HepG2 (cell line): ENCODE measurements around the gene FKBP8. TPM values are rescaled to one million over a fixed set of nuclear protein-coding genes. Genes with fewer than 3 reads are reported as not detected.
A peak's percentile ranks its signal among the peaks of the same experiment; 100 is the strongest.

Source experiments
- CBX1 ChIP-seq: IDR thresholded peaks from one replicate; pipeline ENCODE4 v1.6.1; 2016; ENCODE audit warnings: antibody characterized with exemption, low read depth
- CENPT ChIP-seq: sonication (generic); formaldehyde crosslinking; IDR thresholded peaks from 2 replicates; pipeline ENCODE4 v1.8.0; 2022; ENCODE audit warnings: low read depth, mild to moderate bottlenecking, moderate library complexity, missing genetic modification reagents
- CREBL2 ChIP-seq: sonication (generic); formaldehyde crosslinking; IDR thresholded peaks from 2 replicates; pipeline ENCODE4 v1.8.1; 2023; ENCODE audit warnings: missing genetic modification reagents, mild to moderate bottlenecking, borderline replicate concordance
- EZH2 ChIP-seq: conservative IDR thresholded peaks from 2 replicates; pipeline ENCODE4 v1.6.1; 2012; ENCODE audit warnings: mild to moderate bottlenecking, low read depth, low read length, moderate library complexity
- ISL2 ChIP-seq: sonication (generic); formaldehyde crosslinking; IDR thresholded peaks from 2 replicates; pipeline ENCODE4 v1.5.0; 2020; ENCODE audit warnings: missing genetic modification reagents
- NR2C2 ChIP-seq: sonication (generic); formaldehyde crosslinking; IDR thresholded peaks from 2 replicates; pipeline ENCODE4 v1.4.0; 2020; ENCODE audit warnings: missing genetic modification reagents, mild to moderate bottlenecking, moderate library complexity, borderline replicate concordance
- POGZ ChIP-seq: sonication (generic); formaldehyde crosslinking; IDR thresholded peaks from 2 replicates; pipeline ENCODE4 v1.4.0; 2020; ENCODE audit warnings: mild to moderate bottlenecking, missing genetic modification reagents
- SNAPC2 ChIP-seq: sonication (generic); formaldehyde crosslinking; IDR thresholded peaks from 2 replicates; pipeline ENCODE4 v1.8.1; 2022; ENCODE audit warnings: mild to moderate bottlenecking, missing genetic modification reagents
- SP2 ChIP-seq: sonication (generic); formaldehyde crosslinking; IDR thresholded peaks from 2 replicates; pipeline ENCODE4 v1.5.1; 2020; ENCODE audit warnings: mild to moderate bottlenecking, missing genetic modification reagents
- TCF7L2 ChIP-seq: IDR thresholded peaks from 2 replicates; pipeline ENCODE4 v1.6.1; 2011; ENCODE audit warnings: mild to moderate bottlenecking, low read depth, low read length, moderate library complexity
- TRIM24 ChIP-seq: sonication (generic); formaldehyde crosslinking; IDR thresholded peaks from 2 replicates; pipeline ENCODE4 v1.8.0; 2022; ENCODE audit warnings: mild to moderate bottlenecking, missing genetic modification reagents
- ZBTB40 ChIP-seq, 2 experiments: fragments of 450-650 bp in 1 of 2; sonication (generic) in 1 of 2; formaldehyde crosslinking in 1 of 2; IDR thresholded peaks; 2 replicates each; pipeline versions ENCODE4 v1.6.1 to v1.8.0; 2016 to 2022; ENCODE audit warnings: antibody characterized with exemption in 1 of 2, mild to moderate bottlenecking in 1 of 2, missing genetic modification reagents in 1 of 2
- ZNF546 ChIP-seq: sonication (generic); formaldehyde crosslinking; conservative IDR thresholded peaks from 2 replicates; pipeline ENCODE4 v1.8.1; 2023; ENCODE audit warnings: mild to moderate bottlenecking, missing genetic modification reagents
- ZNF615 ChIP-seq: sonication (generic); formaldehyde crosslinking; IDR thresholded peaks from 2 replicates; pipeline ENCODE4 v1.5.0; 2020; ENCODE audit warnings: mild to moderate bottlenecking, missing genetic modification reagents, borderline replicate concordance
- ZNF704 ChIP-seq: sonication (generic); formaldehyde crosslinking; IDR thresholded peaks from 2 replicates; pipeline ENCODE4 v1.8.1; 2023; ENCODE audit warnings: mild to moderate bottlenecking, inconsistent platforms, moderate library complexity, missing genetic modification reagents, borderline replicate concordance
- ZNF773 ChIP-seq: sonication (generic); formaldehyde crosslinking; IDR thresholded peaks from 2 replicates; pipeline ENCODE4 v1.4.0; 2020; ENCODE audit warnings: missing genetic modification reagents, borderline replicate concordance
- ZNF775 ChIP-seq: sonication (generic); formaldehyde crosslinking; IDR thresholded peaks from 2 replicates; pipeline ENCODE4 v1.4.0; 2020; ENCODE audit warnings: missing genetic modification reagents, mild to moderate bottlenecking, moderate library complexity, borderline replicate concordance
- ZNF790 ChIP-seq: sonication (generic); formaldehyde crosslinking; IDR thresholded peaks from 2 replicates; pipeline ENCODE4 v1.8.0; 2022; ENCODE audit warnings: missing genetic modification reagents, mild to moderate bottlenecking, borderline replicate concordance
- polyA plus RNA-seq, 8 experiments: library from polyadenylated mRNA; depleted of rRNA in 3 of 8; stranded (reverse) in 7 of 8; unstranded in 1 of 8; fragments of >200 nt; fragmentation: Illumina TruSeq in 4 of 8; extraction: Trizol in 4 of 8; gene quantifications; 2 replicates each; pipeline versions ENCODE4 v1.2.1 to v1.2.3, GENCODE V29; 2011 to 2016; ENCODE audit warnings: low read depth in 4 of 8, missing spikeins in 1 of 8, mixed read lengths in 1 of 8; ENCODE audit not compliant: insufficient read depth in 1 of 8
- total RNA-seq, 5 experiments: library from RNA; depleted of rRNA; stranded (reverse); fragments of >200 nt; fragmentation: Illumina TruSeq; extraction: Trizol; gene quantifications; 2 replicates each; pipeline ENCODE4 v1.2.3, GENCODE V29; 2016; ENCODE audit warnings: low read depth in 1 of 5

Gene FKBP8
- total and polyA plus RNA-seq, 2 of the 13 experiments (the other 11 are each of a cell fraction or from before 2014, with no cell fraction given): 81.7 to 93.9 TPM

GRCh38 chr19:18514800-18515682 is 28.3 kb downstream of the FKBP8 start (continued):
- TF ChIP-seq ZBTB40 (IDR thresholded peaks at IDR 0.05) (no peak), ZBTB40 (CRISPR knock-in tag; IDR thresholded peaks at IDR 0.05) (peak; percentile 86; the same call in 1 of the 2 replicates), TRIM24 (CRISPR knock-in tag) (peak; percentile 80; the same call in 1 of the 2 replicates), ZNF704 (CRISPR knock-in tag) (0 out of 2 replicates have a peak, but pooled peaks have one; percentile 30), NR2C2 (CRISPR knock-in tag) (peak; percentile 96), ZNF775 (CRISPR knock-in tag) (peak; percentile 67; the same call in 1 of the 2 replicates), ZNF615 (CRISPR knock-in tag) (peak; percentile 88; the same call in 1 of the 2 replicates), TCF7L2 (peak; percentile 68; the same call in 1 of the 2 replicates), ZNF773 (CRISPR knock-in tag) (no peak), POGZ (peak; percentile 88), ISL2 (CRISPR knock-in tag) (peak; percentile 97), CENPT (CRISPR knock-in tag) (0 out of 2 replicates have a peak, but pooled peaks have one; percentile 45), SP2 (no peak), CBX1 (peak; percentile 32), CREBL2 (CRISPR knock-in tag) (no peak; the same call in 1 of the 2 replicates), SNAPC2 (CRISPR knock-in tag) (0 out of 2 replicates have a peak, but pooled peaks have one; percentile 62), ZNF790 (CRISPR knock-in tag) (no peak), ZNF546 (CRISPR knock-in tag) (no peak), EZH2 (no peak)
